Spleen (tissue), 11 donors: Measurements from ENCODE around the gene TLCD2. TPM values are rescaled to one million over a fixed set of nuclear protein-coding genes. Genes with fewer than 3 reads are reported as not detected.

Experiments
- DNase-seq: peaks from one replicate; pipeline ENCODE4 v3.0.0-alpha.2; 2020
- H3K27ac ChIP-seq, 8 donors: fragments of 200-600 bp; sonication (generic) in 7 of 8; 1 replicate in 4 of 8; 2 replicates in 4 of 8; pipeline versions ENCODE4 v1.5.0 to v1.8.0; 2016 to 2021; ENCODE audit warnings: inconsistent platforms in 4 of 8, mild to moderate bottlenecking in 4 of 8, moderate library complexity in 1 of 8
- H3K27me3 ChIP-seq, 7 donors: fragments of 200-600 bp; sonication (generic) in 6 of 7; replicated peaks in 1 of 7; 1 replicate in 4 of 7; 2 replicates in 3 of 7; pipeline versions ENCODE4 v1.5.0 to v1.8.0; 2016 to 2021; ENCODE audit warnings: inconsistent platforms in 3 of 7, mild to moderate bottlenecking in 1 of 7
- H3K36me3 ChIP-seq, 6 donors: fragments of 200-600 bp; sonication (generic) in 5 of 6; 1 replicate in 4 of 6; 2 replicates in 2 of 6; pipeline versions ENCODE4 v1.5.0 to v1.8.0; 2016 to 2021; ENCODE audit warnings: inconsistent platforms in 2 of 6
- H3K4me1 ChIP-seq, 6 donors: fragments of 200-600 bp; sonication (generic) in 5 of 6; 1 replicate in 3 of 6; 2 replicates in 3 of 6; pipeline versions ENCODE4 v1.5.0 to v1.8.0; 2016 to 2021; ENCODE audit warnings: inconsistent platforms in 3 of 6
- H3K4me3 ChIP-seq, 8 donors: fragments of 200-600 bp; sonication (generic) in 7 of 8; 1 replicate in 4 of 8; 2 replicates in 4 of 8; pipeline versions ENCODE4 v1.5.0 to v1.8.0; 2016 to 2021; ENCODE audit warnings: inconsistent platforms in 4 of 8, mild to moderate bottlenecking in 4 of 8, moderate library complexity in 2 of 8
- H3K9me3 ChIP-seq, 8 donors: fragments of 200-600 bp; sonication (generic) in 7 of 8; 1 replicate in 4 of 8; 2 replicates in 4 of 8; pipeline versions ENCODE4 v1.5.0 to v1.8.0; 2016 to 2021; ENCODE audit warnings: inconsistent platforms in 4 of 8
- POLR2A ChIP-seq, 3 donors: fragments of 450-650 bp; IDR thresholded peaks; one replicate each; pipeline ENCODE4 v1.5.1; 2017; ENCODE audit warnings: antibody characterized with exemption in 3 of 3, mild to moderate bottlenecking in 1 of 3
- POLR2AphosphoS5 ChIP-seq, 3 donors: sonication (generic); formaldehyde crosslinking; IDR thresholded peaks; one replicate each; pipeline ENCODE4 v1.5.1; 2017; ENCODE audit warnings: antibody characterized with exemption in 3 of 3
- WGBS, 5 donors: extraction: QIAGEN DNeasy Blood & Tissue Kit in 3 of 5; methylation state at CpG; one replicate each; pipeline versions ENCODE4 v1.1.5 to v1.1.7; 2013 to 2018; 5-methylcytosine and 5-hydroxymethylcytosine counted together
- intact Hi-C: fragments of 100-400 bp; cut with DNase I; formaldehyde crosslinking; loops from one replicate; pipeline ENCODE4 v1.15.0; 2023; ENCODE audit warnings: low total_unique reads
- polyA plus RNA-seq, 3 donors: library from polyadenylated mRNA; stranded (reverse); fragments of 200-250 nt; gene quantifications; one replicate each; pipeline ENCODE4 v1.2.1, GENCODE V29; 2013
- total RNA-seq, 7 donors: library from RNA; depleted of rRNA in 3 of 7; stranded (reverse); fragments of >200 nt in 3 of 7; fragmentation: NEBNext Ultra II Directional in 4 of 7; extraction: Animal tissue kit (Norgen Biotek cat#: 25700) in 4 of 7; gene quantifications; one replicate each; pipeline versions ENCODE4 v1.1.0 to v1.2.1, GENCODE V29; 2016 to 2021
- TF ChIP-seq, protein P1 (sequence below), 11 experiments: fragments of 200-600 bp in 7 of 11; fragments of 450-650 bp in 4 of 11; sonication (generic) in 4 of 11; IDR thresholded peaks in 8 of 11; conservative IDR thresholded peaks in 3 of 11; 1 replicate in 7 of 11; 2 replicates in 4 of 11; pipeline versions ENCODE4 v1.4.0 to v1.8.0; 2016 to 2021; ENCODE audit warnings: antibody characterized with exemption in 11 of 11, inconsistent platforms in 4 of 11, mild to moderate bottlenecking in 1 of 11
- donor health status: healthy with polysubstance abuse.
- donor health status: DM: no; HTN: no; CAD: no; lungs with moderate emphysema.
- donor health status: DM: no; HTN: no; CAD: no.
- donor health status: Bipolar disorder and iron deficiency.
- donor health status: healthy.
- donor health status: DM: no; HTN: no; CAD: no.
- donor health status: DM: yes; HTN: yes; CAD: no.

TLCD2 gene
- total and polyA plus RNA-seq, 10 donors, result 0.26 to 5.4 (median 2.0) TPM

DNA sequence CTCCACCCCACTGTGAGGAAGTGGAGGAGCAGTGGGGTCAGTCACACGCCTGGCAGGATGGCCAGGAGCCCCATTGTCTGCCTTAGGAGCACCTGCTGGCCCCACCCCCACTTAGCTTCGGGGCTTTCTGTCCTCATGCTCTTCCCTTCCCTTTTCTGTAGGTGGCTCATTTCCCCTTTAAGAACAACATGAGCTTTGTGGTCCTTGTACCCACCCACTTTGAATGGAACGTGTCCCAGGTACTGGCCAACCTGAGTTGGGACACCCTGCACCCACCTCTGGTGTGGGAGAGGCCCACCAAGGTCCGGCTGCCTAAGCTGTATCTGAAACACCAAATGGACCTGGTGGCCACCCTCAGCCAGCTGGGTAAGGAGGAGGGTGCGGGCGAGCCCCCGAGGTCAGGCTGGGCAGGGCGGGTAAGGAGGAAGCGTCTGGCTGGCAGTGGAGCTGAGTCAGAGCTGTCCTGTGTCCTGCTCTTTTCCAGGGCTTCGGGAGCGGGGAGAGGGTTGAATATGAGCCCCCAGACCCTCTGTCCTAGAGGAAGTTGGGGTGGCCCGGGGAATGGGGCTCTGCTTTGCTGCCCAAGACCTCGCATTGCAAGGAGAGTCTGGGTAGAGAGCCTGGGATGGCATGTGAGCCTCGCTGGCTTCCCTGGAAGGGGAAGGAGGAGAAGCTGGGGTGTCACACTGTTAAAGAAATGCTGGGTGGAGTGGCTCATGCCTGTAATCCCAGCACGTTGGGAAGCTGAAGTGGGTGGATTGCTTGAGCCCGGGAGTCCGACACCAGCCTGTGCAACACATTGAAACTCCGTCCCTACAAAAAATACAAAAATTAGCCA lies 42.5 kb upstream of the TLCD2 start:
- Histone ChIP-seq H3K27me3 (no peaks in the 10 kb centered on the region), H3K36me3 (no peaks in the 10 kb centered on the region), H3K4me1 (peaks cover 3 to 47% (median 14%) of the 10 kb centered on the region in 6 donors), H3K4me3 (peak overlapping the region in 4 of 8 donors; percentile 8 to 54 (median 12)), H3K27ac (peak overlapping the region in 5 of 8 donors; percentile 9 to 77 (median 48)), H3K9me3 (no peaks in the 10 kb centered on the region)
- WGBS, 5 donors, result 36 to 44% (median 40%) methylated on average over 14 to 18 of the region's 18 CpGs
- DNase-seq, result peak; percentile 83
- TF ChIP-seq, protein P1, sequence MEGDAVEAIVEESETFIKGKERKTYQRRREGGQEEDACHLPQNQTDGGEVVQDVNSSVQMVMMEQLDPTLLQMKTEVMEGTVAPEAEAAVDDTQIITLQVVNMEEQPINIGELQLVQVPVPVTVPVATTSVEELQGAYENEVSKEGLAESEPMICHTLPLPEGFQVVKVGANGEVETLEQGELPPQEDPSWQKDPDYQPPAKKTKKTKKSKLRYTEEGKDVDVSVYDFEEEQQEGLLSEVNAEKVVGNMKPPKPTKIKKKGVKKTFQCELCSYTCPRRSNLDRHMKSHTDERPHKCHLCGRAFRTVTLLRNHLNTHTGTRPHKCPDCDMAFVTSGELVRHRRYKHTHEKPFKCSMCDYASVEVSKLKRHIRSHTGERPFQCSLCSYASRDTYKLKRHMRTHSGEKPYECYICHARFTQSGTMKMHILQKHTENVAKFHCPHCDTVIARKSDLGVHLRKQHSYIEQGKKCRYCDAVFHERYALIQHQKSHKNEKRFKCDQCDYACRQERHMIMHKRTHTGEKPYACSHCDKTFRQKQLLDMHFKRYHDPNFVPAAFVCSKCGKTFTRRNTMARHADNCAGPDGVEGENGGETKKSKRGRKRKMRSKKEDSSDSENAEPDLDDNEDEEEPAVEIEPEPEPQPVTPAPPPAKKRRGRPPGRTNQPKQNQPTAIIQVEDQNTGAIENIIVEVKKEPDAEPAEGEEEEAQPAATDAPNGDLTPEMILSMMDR (IDR thresholded peaks at IDR 0.05 in 8 of 11, conservative IDR thresholded peaks at IDR 0.05 in 3 of 11), result peak in 1 of 11 experiments; percentile 15
- TF ChIP-seq POLR2A (IDR thresholded peaks at IDR 0.05) (no peak), POLR2AphosphoS5 (IDR thresholded peaks at IDR 0.05) (peak in 2 of 3 donors; percentile 43 to 67)
- intact Hi-C loops, result no loop called here

DNA sequence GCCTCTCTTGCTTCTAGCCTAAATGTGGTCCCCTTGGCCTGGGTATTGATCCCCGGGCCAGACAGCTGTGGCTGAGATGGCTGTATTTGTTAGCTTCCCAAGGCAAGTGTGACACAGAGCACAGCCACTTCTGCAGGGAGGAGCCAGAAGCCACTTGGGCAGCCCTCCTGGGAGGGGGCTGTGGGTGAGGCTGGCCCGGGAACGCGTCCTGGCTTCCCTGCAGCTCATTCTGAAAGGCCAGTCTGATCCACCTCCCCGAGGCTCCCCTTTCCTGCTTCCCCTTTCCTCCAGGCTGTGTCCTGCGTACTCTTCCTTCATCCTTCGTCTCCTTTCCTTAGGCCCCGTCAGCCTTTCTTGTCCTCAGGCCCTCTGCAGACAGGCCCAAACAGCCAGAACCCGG lies 40.5 kb upstream of the TLCD2 start:
- DNase-seq, result no peak
- 73 to 91% (median 86%) methylated on average over 9 of the region's 9 CpGs for WGBS, 5 donors

GRCh38 chr17:1746975-1747543 lies 36.9 kb upstream of the TLCD2 start:
- TF ChIP-seq, protein P1 (IDR thresholded peaks at IDR 0.05 in 8 of 11, conservative IDR thresholded peaks at IDR 0.05 in 3 of 11), result no peak
- TF ChIP-seq POLR2AphosphoS5 (IDR thresholded peaks at IDR 0.05), result peak; percentile 70 to 85 (median 70)
- DNase-seq, result no peak

More for the DNA sequence above, 40.5 kb upstream of the TLCD2 start:
- H3K27ac ChIP-seq, result no peak overlapping the region
- no peaks in the 10 kb centered on the region for H3K9me3 ChIP-seq
- peaks cover 3 to 57% (median 21%) of the 10 kb centered on the region in 6 donors for H3K4me1 ChIP-seq
- H3K27me3 ChIP-seq, result no peaks in the 10 kb centered on the region
- H3K36me3 ChIP-seq, result no peaks in the 10 kb centered on the region
- TF ChIP-seq POLR2AphosphoS5 (IDR thresholded peaks at IDR 0.05), result no peak
- no peak for TF ChIP-seq POLR2A (IDR thresholded peaks at IDR 0.05)
- TF ChIP-seq, protein P1 (IDR thresholded peaks at IDR 0.05 in 8 of 11, conservative IDR thresholded peaks at IDR 0.05 in 3 of 11), result no peak
- no peak overlapping the region for H3K4me3 ChIP-seq
- intact Hi-C loops, result no loop called here

GRCh38 chr17:1745513-1746020 lies 35.4 kb upstream of the TLCD2 start:
- Histone ChIP-seq H3K9me3 (no peaks in the 10 kb centered on the region), H3K36me3 (no peaks in the 10 kb centered on the region), H3K4me1 (peaks cover 0 to 17% (median 7%) of the 10 kb centered on the region in 6 donors), H3K4me3 (no peak overlapping the region), H3K27ac (no peak overlapping the region), H3K27me3 (no peaks in the 10 kb centered on the region)
- intact Hi-C loops, result no loop called here
- WGBS, 5 donors, result 89 to 93% (median 90%) methylated on average over 9 to 12 of the region's 12 CpGs
- TF ChIP-seq POLR2A (IDR thresholded peaks at IDR 0.05) (no peak), POLR2AphosphoS5 (IDR thresholded peaks at IDR 0.05) (no peak)
- TF ChIP-seq, protein P1 (IDR thresholded peaks at IDR 0.05 in 8 of 11, conservative IDR thresholded peaks at IDR 0.05 in 3 of 11), result no peak
- no peak for DNase-seq

More at GRCh38 chr17:1746975-1747543, 36.9 kb upstream of the TLCD2 start:
- WGBS, 5 donors, result 72 to 91% (median 83%) methylated on average over 13 to 22 of the region's 22 CpGs
- Histone ChIP-seq H3K27ac (peak overlapping the region in 4 of 8 donors; percentile 46 to 73 (median 60)), H3K36me3 (no peaks in the 10 kb centered on the region), H3K27me3 (no peaks in the 10 kb centered on the region), H3K4me1 (peaks cover 0 to 31% (median 10%) of the 10 kb centered on the region in 6 donors), H3K4me3 (no peak overlapping the region), H3K9me3 (no peaks in the 10 kb centered on the region)
- intact Hi-C loops, result no loop called here
